GM23338 (cell line): ENCODE measurements around the gene AR.

Experiments
- CREB1 ChIP-seq: fragments of 250-450 bp; sonication (Bioruptor Pico); IDR thresholded peaks from 2 replicates; pipeline ENCODE4 v1.5.0; 2020; ENCODE audit warnings: low read depth, mild to moderate bottlenecking, moderate library complexity
- CTCF ChIP-seq, 2 experiments: fragments of 200-600 bp in 1 of 2; sonication (generic) in 1 of 2; conservative IDR thresholded peaks; 2 replicates each; pipeline versions ENCODE4 v1.5.1 to v1.6.1; 2016 to 2017; ENCODE audit warnings: antibody characterized with exemption in 2 of 2, low read depth in 2 of 2, mild to moderate bottlenecking in 2 of 2, moderate library complexity in 1 of 2
- EZH2 ChIP-seq: fragments of 200-600 bp; sonication (generic); IDR thresholded peaks from one replicate; pipeline ENCODE4 v1.8.0; 2017; ENCODE audit warnings: antibody characterized with exemption, mild to moderate bottlenecking, low read depth; ENCODE audit not compliant: unreplicated experiment
- EZH2phosphoT487 ChIP-seq: fragments of 200-600 bp; sonication (generic); IDR thresholded peaks from one replicate; pipeline ENCODE4 v1.8.1; 2018; ENCODE audit warnings: antibody characterized with exemption; ENCODE audit not compliant: unreplicated experiment
- JUNB ChIP-seq: IDR thresholded peaks from one replicate; pipeline ENCODE4 v1.6.1; 2016; ENCODE audit warnings: antibody characterized with exemption; ENCODE audit not compliant: unreplicated experiment
- NANOG ChIP-seq: IDR thresholded peaks from 2 replicates; pipeline ENCODE4 v1.6.1; 2016; ENCODE audit warnings: antibody characterized with exemption, borderline replicate concordance
- POLR2AphosphoS5 ChIP-seq: IDR thresholded peaks from 2 replicates; pipeline ENCODE4 v1.6.1; 2016; ENCODE audit warnings: antibody characterized with exemption, low read depth
- REST ChIP-seq: IDR thresholded peaks from one replicate; pipeline ENCODE4 v1.6.1; 2018; ENCODE audit warnings: antibody characterized with exemption; ENCODE audit not compliant: unreplicated experiment
- STAT1 ChIP-seq: IDR thresholded peaks from one replicate; pipeline ENCODE4 v1.6.1; 2016; ENCODE audit warnings: antibody characterized with exemption; ENCODE audit not compliant: unreplicated experiment
- ZNF114 ChIP-seq: fragments of 250-450 bp; sonication (Bioruptor Pico); IDR thresholded peaks from 2 replicates; pipeline ENCODE4 v1.5.0; 2020; ENCODE audit warnings: mild to moderate bottlenecking, moderate library complexity
- ZNF462 ChIP-seq: fragments of 250-450 bp; sonication (Bioruptor Pico); IDR thresholded peaks from 2 replicates; pipeline ENCODE4 v1.5.0; 2020; ENCODE audit warnings: mild to moderate bottlenecking, moderate library complexity

- TF ChIP-seq POLR2AphosphoS5 (no peak), CTCF (conservative IDR thresholded peaks at IDR 0.05; ENCODE audit: low read depth in 2 of 2) (no peak), EZH2 (no peak), REST (no peak), EZH2phosphoT487 (no peak), ZNF462 (CRISPR knock-in tag) (no peak), JUNB (no peak), NANOG (no peak), CREB1 (CRISPR knock-in tag) (no peak), ZNF114 (CRISPR knock-in tag) (no peak), STAT1 (no peak)
Observed at GRCh38 chrX:67524428-67524827, 19.4 kb upstream of the AR start.
